PFSK-1 (cell line): ENCODE measurements around the gene UNC93B1.

Source experiments
- FOXP2 ChIP-seq: optimal IDR thresholded peaks from 2 replicates; pipeline ENCODE3; 2011; ENCODE audit warnings: borderline replicate concordance, control low read depth, inconsistent platforms; ENCODE audit not compliant: insufficient read depth; ENCODE audit errors: extremely low read length, extremely low read depth
- POLR2AphosphoS5 ChIP-seq: IDR thresholded peaks from 2 replicates; pipeline ENCODE4 v1.6.1; 2012; ENCODE audit warnings: low read depth, mild to moderate bottlenecking, control low read depth, low read length, moderate library complexity
- SIN3A ChIP-seq: IDR thresholded peaks from 2 replicates; pipeline ENCODE4 v1.6.1; 2012; ENCODE audit warnings: mild to moderate bottlenecking, low read length, moderate library complexity, borderline replicate concordance; ENCODE audit not compliant: insufficient read depth
- TF ChIP-seq, protein P1 (sequence below), 2 experiments: IDR thresholded peaks; 2 replicates each; pipeline versions ENCODE4 v1.6.1 to v1.8.0; 2011 to 2012; ENCODE audit warnings: low read depth in 2 of 2, low read length in 2 of 2, control low read depth in 1 of 2, inconsistent platforms in 1 of 2, mild to moderate bottlenecking in 1 of 2, moderate library complexity in 1 of 2; ENCODE audit not compliant: insufficient read depth in 1 of 2

- TF ChIP-seq FOXP2 = no peak
- TF ChIP-seq POLR2AphosphoS5 = no peak
- TF ChIP-seq, protein P1, sequence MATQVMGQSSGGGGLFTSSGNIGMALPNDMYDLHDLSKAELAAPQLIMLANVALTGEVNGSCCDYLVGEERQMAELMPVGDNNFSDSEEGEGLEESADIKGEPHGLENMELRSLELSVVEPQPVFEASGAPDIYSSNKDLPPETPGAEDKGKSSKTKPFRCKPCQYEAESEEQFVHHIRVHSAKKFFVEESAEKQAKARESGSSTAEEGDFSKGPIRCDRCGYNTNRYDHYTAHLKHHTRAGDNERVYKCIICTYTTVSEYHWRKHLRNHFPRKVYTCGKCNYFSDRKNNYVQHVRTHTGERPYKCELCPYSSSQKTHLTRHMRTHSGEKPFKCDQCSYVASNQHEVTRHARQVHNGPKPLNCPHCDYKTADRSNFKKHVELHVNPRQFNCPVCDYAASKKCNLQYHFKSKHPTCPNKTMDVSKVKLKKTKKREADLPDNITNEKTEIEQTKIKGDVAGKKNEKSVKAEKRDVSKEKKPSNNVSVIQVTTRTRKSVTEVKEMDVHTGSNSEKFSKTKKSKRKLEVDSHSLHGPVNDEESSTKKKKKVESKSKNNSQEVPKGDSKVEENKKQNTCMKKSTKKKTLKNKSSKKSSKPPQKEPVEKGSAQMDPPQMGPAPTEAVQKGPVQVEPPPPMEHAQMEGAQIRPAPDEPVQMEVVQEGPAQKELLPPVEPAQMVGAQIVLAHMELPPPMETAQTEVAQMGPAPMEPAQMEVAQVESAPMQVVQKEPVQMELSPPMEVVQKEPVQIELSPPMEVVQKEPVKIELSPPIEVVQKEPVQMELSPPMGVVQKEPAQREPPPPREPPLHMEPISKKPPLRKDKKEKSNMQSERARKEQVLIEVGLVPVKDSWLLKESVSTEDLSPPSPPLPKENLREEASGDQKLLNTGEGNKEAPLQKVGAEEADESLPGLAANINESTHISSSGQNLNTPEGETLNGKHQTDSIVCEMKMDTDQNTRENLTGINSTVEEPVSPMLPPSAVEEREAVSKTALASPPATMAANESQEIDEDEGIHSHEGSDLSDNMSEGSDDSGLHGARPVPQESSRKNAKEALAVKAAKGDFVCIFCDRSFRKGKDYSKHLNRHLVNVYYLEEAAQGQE (IDR thresholded peaks at IDR 0.05; ENCODE audit: insufficient read depth in 1 of 2, low read depth in 2 of 2, low read length in 2 of 2) = no peak
- TF ChIP-seq SIN3A = no peak
These were observed 12.4 kb upstream of the UNC93B1 start for GRCh38 chr11:68016161-68016903.
